HCT116 (cell line): ENCODE data around the gene PKMYT1.

ENCODE experiments used
- ATF3 ChIP-seq: IDR thresholded peaks from 2 replicates; pipeline ENCODE4 v1.6.1; 2012
- CBX3 ChIP-seq: IDR thresholded peaks from 2 replicates; pipeline ENCODE4 v1.6.1; 2012; ENCODE audit warnings: low read depth
- ELF1 ChIP-seq: IDR thresholded peaks from 2 replicates; pipeline ENCODE4 v1.6.1; 2012; ENCODE audit warnings: low read depth, borderline replicate concordance
- EZH2 ChIP-seq: fragments of 200-600 bp; sonication (generic); IDR thresholded peaks from 2 replicates; pipeline ENCODE4 v1.6.1; 2017; ENCODE audit warnings: antibody characterized with exemption, mixed run types
- EZH2phosphoT487 ChIP-seq: fragments of 200-600 bp; IDR thresholded peaks from 2 replicates; pipeline ENCODE4 v1.6.1; 2018; ENCODE audit warnings: antibody characterized with exemption, borderline replicate concordance
- JUND ChIP-seq: IDR thresholded peaks from 2 replicates; pipeline ENCODE4 v1.6.1; 2012
- POLR2A ChIP-seq: IDR thresholded peaks from 2 replicates; pipeline ENCODE4 v1.7.0; 2011; ENCODE audit warnings: borderline replicate concordance; ENCODE audit not compliant: insufficient read depth, insufficient read length; ENCODE audit errors: extremely low read depth
- REST ChIP-seq: IDR thresholded peaks from 2 replicates; pipeline ENCODE4 v1.6.1; 2012; ENCODE audit warnings: low read depth
- TCF7L2 ChIP-seq: IDR thresholded peaks from 2 replicates; pipeline ENCODE4 v1.7.0; 2011; ENCODE audit warnings: borderline replicate concordance, inconsistent platforms; ENCODE audit not compliant: insufficient read depth, insufficient read length; ENCODE audit errors: extremely low read depth
- TF ChIP-seq, protein P1 (sequence below), 3 experiments: fragments of 200-600 bp in 1 of 3; sonication (generic) in 1 of 3; IDR thresholded peaks in 2 of 3; conservative IDR thresholded peaks in 1 of 3; 2 replicates each; pipeline ENCODE4 v1.5.1; 2012 to 2017; ENCODE audit warnings: low read depth in 2 of 3, low read length in 2 of 3, antibody characterized with exemption in 1 of 3, borderline replicate concordance in 1 of 3, control low read depth in 1 of 3, mild to moderate bottlenecking in 1 of 3, mixed read lengths in 1 of 3, mixed run types in 1 of 3, moderate library complexity in 1 of 3; ENCODE audit not compliant: insufficient read depth in 1 of 3
- TF ChIP-seq, protein P2 (sequence below): IDR thresholded peaks from 2 replicates; pipeline ENCODE4 v1.6.1; 2012
- TF ChIP-seq, protein P3 (sequence below): IDR thresholded peaks from 2 replicates; pipeline ENCODE4 v1.6.1; 2011; ENCODE audit warnings: mild to moderate bottlenecking, low read length, moderate library complexity; ENCODE audit not compliant: insufficient replicate concordance; ENCODE audit errors: extremely low read depth

GRCh38 chr16:2988590-2989099, 8.4 kb upstream of the PKMYT1 start:
- no peak for TF ChIP-seq POLR2A
- TF ChIP-seq, protein P1, sequence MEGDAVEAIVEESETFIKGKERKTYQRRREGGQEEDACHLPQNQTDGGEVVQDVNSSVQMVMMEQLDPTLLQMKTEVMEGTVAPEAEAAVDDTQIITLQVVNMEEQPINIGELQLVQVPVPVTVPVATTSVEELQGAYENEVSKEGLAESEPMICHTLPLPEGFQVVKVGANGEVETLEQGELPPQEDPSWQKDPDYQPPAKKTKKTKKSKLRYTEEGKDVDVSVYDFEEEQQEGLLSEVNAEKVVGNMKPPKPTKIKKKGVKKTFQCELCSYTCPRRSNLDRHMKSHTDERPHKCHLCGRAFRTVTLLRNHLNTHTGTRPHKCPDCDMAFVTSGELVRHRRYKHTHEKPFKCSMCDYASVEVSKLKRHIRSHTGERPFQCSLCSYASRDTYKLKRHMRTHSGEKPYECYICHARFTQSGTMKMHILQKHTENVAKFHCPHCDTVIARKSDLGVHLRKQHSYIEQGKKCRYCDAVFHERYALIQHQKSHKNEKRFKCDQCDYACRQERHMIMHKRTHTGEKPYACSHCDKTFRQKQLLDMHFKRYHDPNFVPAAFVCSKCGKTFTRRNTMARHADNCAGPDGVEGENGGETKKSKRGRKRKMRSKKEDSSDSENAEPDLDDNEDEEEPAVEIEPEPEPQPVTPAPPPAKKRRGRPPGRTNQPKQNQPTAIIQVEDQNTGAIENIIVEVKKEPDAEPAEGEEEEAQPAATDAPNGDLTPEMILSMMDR (IDR thresholded peaks at IDR 0.05 in 2 of 3, conservative IDR thresholded peaks at IDR 0.05 in 1 of 3; ENCODE audit: borderline replicate concordance in 1 of 3, insufficient read depth in 1 of 3, low read depth in 2 of 3, low read length in 2 of 3), result no peak
- no peak for TF ChIP-seq ATF3
- no peak for TF ChIP-seq EZH2
- TF ChIP-seq REST, result no peak
- TF ChIP-seq ELF1, result no peak
- no peak for TF ChIP-seq JUND
- TF ChIP-seq, protein P2, sequence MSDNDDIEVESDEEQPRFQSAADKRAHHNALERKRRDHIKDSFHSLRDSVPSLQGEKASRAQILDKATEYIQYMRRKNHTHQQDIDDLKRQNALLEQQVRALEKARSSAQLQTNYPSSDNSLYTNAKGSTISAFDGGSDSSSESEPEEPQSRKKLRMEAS, result no peak
- TF ChIP-seq, protein P3, sequence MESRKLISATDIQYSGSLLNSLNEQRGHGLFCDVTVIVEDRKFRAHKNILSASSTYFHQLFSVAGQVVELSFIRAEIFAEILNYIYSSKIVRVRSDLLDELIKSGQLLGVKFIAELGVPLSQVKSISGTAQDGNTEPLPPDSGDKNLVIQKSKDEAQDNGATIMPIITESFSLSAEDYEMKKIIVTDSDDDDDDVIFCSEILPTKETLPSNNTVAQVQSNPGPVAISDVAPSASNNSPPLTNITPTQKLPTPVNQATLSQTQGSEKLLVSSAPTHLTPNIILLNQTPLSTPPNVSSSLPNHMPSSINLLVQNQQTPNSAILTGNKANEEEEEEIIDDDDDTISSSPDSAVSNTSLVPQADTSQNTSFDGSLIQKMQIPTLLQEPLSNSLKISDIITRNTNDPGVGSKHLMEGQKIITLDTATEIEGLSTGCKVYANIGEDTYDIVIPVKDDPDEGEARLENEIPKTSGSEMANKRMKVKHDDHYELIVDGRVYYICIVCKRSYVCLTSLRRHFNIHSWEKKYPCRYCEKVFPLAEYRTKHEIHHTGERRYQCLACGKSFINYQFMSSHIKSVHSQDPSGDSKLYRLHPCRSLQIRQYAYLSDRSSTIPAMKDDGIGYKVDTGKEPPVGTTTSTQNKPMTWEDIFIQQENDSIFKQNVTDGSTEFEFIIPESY, result no peak
- TF ChIP-seq TCF7L2, result no peak
- no peak for TF ChIP-seq EZH2phosphoT487
- no peak for TF ChIP-seq CBX3
